Cardiac fibroblast (primary cell): ENCODE measurements around the gene LRP1.

Experiments
- DNase-seq, 2 donors: peaks; one replicate each; pipeline versions ENCODE4 v3.0.0 to v3.0.0-alpha.2; 2010; ENCODE audit warnings: low read depth in 2 of 2
- H3K4me3 ChIP-seq, 2 donors: replicated peaks in 1 of 2; 1 replicate in 1 of 2; 2 replicates in 1 of 2; pipeline ENCODE4 v1.5.1; 2011; ENCODE audit warnings: low read depth in 2 of 2, low read length in 2 of 2, mild to moderate bottlenecking in 2 of 2, moderate library complexity in 1 of 2
- CTCF ChIP-seq: IDR thresholded peaks from one replicate; pipeline ENCODE4 v1.5.1; 2011; ENCODE audit warnings: low read depth, mild to moderate bottlenecking, low read length, inconsistent platforms

The LRP1 gene

GRCh38 chr12:57090924-57091637, 37.2 kb upstream of the LRP1 start:
- peak in 1 of 2 donors; percentile 49 for DNase-seq
- peak overlapping the region; percentile 89 to 93 for H3K4me3 ChIP-seq
- TF ChIP-seq CTCF, result peak; percentile 18

GRCh38 chr12:57091638-57092528, 36.4 kb upstream of the LRP1 start:
- no peak for TF ChIP-seq CTCF
- peak overlapping the region in 1 of 2 donors; percentile 93 for H3K4me3 ChIP-seq
- no peak for DNase-seq

- no peak for TF ChIP-seq CTCF
- no peak for DNase-seq
Measured at GRCh38 chr12:57092529-57092862, 35.8 kb upstream of the LRP1 start.

DNA sequence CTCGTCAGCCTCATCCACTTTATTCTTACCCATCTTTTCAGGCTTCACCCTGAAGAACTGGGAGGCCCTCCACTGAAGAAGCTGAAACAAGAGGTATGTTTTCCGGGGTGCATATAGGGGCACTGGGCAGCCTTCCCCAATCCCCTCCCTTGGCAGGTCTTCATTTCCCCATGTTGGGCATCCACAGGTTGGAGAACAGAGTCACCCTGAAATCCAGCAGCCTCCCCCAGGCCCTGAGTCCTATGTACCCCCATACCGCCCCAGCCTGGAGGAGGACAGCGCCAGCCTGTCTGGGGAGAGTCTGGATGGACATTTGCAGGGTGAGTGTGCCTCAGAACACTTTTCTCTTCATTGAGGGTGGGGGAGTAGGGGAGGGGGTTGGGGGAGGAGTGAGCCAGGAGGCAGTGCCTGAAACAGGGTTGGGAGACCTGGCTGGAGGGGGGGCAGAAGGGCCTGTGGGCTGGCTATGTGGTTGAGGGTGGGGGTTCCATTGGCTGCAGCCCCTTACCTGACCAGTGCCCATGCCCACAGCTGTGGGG, 35.3 kb upstream of the LRP1 start:
- DNase-seq, result no peak
- no peak overlapping the region for H3K4me3 ChIP-seq
- TF ChIP-seq CTCF, result no peak

More at GRCh38 chr12:57092529-57092862, 35.8 kb upstream of the LRP1 start:
- H3K4me3 ChIP-seq, result no peak overlapping the region

GRCh38 chr12:57093415-57094207, 34.7 kb upstream of the LRP1 start:
- peak; percentile 82 to 94 for DNase-seq
- H3K4me3 ChIP-seq, result peak overlapping the region in 1 of 2 donors; percentile 8
- peak; percentile 68 for TF ChIP-seq CTCF
